ENCODE measurements around the gene ACSM4.
"Not testable (repeated sequence)": the region's sequence is repeated elsewhere in the genome, so short reads cannot be mapped to it uniquely, and the experiment has no call there.

ACSM4 gene

GRCh38 chr12:7337790-7338189 lies 33.9 kb downstream of the ACSM4 start:
- DNase-seq (ENCODE audit: low spot score) = not testable (repeated sequence)

GRCh38 chr12:7339675-7340074 lies 35.8 kb downstream of the ACSM4 start:
- DNase-seq (ENCODE audit: low spot score) = no peak

- DNase-seq (ENCODE audit: low spot score) = no peak
Measured at GRCh38 chr12:7344833-7345606, 41.1 kb downstream of the ACSM4 start.

DNA sequence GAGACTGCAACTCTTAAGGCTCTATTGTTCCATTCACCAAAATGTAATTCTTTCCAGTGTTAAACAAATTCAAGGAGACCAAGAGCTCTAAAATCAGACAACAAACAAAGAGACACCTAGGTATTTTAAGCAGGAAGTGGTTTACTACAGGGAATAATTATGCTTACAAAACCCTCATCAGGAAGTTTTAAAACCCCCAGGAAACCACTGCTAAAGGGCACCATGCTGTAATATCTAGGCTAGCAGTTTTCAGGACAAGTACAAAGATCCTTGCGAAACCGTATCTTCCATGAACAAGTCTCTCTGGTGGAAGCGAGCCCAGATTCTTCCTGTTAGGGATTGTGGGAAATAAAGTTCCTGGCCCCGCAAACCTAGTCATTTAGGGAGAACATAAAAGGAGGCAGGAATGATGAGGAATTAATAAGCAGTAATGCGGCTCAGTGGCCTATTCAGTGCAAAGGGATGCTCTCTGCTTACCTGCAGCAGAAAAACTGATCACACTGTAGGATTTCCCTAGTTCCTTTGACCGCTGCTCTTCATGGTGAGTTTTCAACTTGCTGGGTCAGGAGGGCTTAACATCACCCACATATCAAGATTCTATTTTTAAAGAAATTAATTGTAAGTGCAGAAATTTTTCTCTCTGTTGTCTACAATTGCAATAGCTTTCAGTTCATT lies 42.8 kb downstream of the ACSM4 start:
- no peak for DNase-seq (ENCODE audit: low spot score)

DNA sequence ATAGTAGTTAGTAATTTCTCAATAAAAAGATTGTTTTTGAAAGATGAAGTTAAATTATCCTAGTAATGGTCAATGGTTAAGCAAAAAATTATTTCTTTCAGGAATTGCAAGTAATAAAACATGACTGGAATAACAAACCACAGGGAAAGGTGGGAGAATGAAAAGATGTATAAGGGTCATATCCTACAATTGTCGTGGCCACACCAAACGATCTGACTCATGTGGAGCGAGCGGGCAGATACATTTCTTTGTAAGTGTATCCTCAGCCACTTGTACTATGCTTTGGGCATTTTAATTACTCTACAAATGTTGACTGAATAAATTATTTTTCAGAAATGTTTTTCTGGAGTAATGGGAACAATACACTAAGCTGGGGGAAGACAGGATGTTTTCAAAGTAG lies 45.5 kb downstream of the ACSM4 start:
- no peak for DNase-seq (ENCODE audit: low spot score)

DNA sequence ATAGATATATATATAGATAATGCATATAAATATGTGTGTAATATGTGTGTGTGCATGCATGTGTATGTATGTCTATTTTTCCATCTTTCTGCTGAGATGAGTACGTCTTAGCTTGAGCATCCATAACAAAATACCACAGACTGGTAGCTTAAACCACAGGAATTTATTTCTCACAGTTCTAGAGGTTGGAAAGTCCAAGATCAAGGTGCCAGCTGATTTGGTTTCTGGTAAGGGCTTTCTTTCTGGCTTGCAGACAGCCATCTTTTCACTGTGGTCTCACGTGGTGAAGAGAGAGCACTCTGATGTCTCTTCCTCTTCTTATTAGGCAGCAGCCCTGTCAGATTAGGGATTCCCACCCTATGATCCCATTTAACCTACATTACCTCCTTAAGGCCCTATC lies 47.3 kb downstream of the ACSM4 start:
- DNase-seq (ENCODE audit: low spot score) = no peak

GRCh38 chr12:7352661-7353060 lies 48.8 kb downstream of the ACSM4 start:
- no peak for DNase-seq (ENCODE audit: low spot score)

GRCh38 chr12:7354529-7354928 lies 50.7 kb downstream of the ACSM4 start:
- no peak for DNase-seq (ENCODE audit: low spot score)

DNA sequence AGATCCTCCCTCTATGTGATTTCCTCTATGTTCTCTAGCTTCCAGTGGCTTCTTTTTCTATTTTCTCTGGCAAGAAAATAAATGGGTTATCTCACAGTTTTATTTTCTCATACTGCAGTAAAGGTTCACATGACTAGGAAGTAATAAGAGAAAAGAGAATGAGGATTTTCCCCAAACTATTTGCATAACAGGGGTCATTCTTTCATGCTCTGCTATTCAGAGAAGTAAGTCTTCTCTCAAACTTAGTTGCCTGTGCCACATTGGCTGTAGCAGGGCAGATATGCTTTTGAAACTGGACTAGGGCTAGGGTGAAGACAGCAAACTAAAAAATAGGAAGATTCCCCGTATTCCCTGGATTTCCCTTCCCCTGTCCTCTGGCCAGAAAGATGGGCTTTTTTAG lies 57.4 kb downstream of the ACSM4 start:
- no peak for DNase-seq (ENCODE audit: low spot score)

- DNase-seq (ENCODE audit: low spot score) = no peak
Measured at GRCh38 chr12:7362734-7363133, 58.9 kb downstream of the ACSM4 start.

DNA sequence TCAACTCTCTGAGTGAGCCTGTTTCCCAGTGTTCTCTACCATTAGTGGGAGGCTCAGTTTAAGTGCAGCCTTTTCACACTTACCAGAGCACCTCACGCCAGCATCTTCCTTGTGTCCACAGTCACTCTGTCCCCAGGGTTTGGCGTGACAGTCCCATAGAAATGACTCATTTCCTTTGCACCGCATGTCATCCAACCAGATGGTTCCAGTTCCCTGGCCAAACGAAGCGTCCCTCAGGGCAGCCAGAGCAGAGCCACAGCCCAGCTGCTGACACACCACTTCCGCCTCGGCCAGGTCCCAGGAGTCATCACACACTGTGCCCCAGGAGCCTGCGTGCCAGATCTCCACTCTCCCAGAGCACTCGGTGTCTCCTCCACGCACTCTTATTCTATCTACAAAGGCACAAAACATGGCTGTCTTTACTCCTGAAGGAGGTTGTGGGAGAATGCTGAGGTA lies 65.4 kb downstream of the ACSM4 start:
- no peak for DNase-seq (ENCODE audit: low spot score)

DNA sequence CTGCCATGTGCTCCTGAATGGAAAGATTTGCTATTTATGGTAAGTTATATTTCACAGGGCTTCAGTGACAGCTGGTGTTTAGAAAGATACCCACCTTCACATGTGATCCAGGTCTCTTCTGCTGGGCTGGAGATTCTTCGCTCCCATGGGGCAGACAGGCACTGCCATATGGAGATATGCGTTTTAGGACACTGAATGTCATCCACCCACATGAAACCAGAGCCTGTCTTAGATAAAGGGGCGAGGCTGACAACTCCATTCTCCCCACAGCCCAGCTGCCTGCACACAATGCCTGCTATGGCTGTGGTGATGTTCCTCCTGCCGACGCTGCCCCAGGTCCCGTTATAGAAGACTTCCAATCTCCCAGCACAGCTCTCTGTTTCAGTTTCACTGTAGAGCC lies 69.4 kb downstream of the ACSM4 start:
- no peak for DNase-seq (ENCODE audit: low spot score)

DNA sequence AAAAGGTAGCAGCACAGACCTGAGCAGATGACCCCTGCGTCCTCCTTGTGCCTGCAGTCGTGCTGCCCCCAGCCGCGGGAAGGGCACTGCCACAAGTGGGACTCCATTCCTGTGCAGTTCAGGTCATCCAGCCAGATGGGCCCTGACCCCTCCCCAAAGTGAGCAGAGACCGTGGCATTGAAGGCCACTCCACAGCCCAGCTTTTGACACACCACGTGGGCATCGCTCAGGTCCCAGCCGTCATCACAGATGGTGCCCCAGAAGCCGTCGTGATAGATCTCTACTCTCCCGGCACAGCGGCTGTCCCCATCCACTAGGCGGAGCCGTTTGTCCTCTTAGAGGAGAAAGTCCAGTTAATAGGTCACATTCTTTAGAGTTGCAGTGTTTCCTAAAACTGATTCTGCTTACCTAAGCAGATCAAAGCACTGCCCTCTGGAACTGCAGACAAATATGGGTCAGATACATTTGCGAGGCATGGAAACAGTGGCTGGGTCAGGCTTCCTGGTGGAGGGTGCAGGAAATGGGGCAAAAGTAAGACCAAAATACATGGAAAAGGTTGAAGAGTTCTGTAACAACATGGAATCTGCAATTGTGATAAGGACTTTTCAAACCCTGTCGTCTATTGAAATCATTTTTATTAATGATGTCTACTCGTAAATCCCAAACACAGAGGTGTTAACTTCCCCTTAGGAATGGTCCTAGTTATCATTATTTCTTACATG lies 70.7 kb downstream of the ACSM4 start:
- DNase-seq (ENCODE audit: low spot score) = no peak

GRCh38 chr12:7375145-7375543 lies 71.3 kb downstream of the ACSM4 start:
- no peak for DNase-seq (ENCODE audit: low spot score)

DNA sequence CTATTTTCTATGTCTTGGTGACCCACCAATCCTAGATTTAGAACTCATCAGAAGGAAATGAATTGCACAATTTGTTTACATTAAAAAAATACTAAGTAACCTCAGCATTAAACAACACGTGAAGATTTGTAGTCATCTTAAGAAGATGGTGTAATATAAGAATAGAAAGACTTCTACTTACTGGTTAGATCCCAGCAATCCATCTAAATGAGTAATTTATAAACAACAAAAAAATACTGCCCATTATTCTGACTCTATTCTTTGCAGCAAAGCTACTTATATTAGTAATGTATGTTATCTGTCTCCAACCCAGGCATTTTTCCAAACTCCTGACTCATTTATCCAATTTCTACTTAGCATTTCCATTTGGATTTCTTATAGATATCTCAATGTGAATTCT lies 72.3 kb downstream of the ACSM4 start:
- DNase-seq (ENCODE audit: low spot score) = no peak
